GM23338 (cell line): ENCODE measurements around the gene ZMYND8. TPM values are rescaled to one million over a fixed set of nuclear protein-coding genes. Genes with fewer than 3 reads are reported as not detected.

ENCODE experiments used
- ATAC-seq: fragments of 200-7000 bp; cut with Tn5 transposase; 3 replicates; pipeline ENCODE4 v1.9.1; 2020
- DNase-seq: peaks from one replicate; pipeline ENCODE4 v3.0.0-alpha.2; 2015; ENCODE audit warnings: low spot score
- H2AFZ ChIP-seq: fragments of 200-600 bp; sonication (generic); 2 replicates; pipeline ENCODE4 v1.8.0; 2016; ENCODE audit warnings: antibody characterized with exemption, mild to moderate bottlenecking, moderate library complexity
- H3F3A ChIP-seq: fragments of 200-600 bp; sonication (generic); replicated peaks from 2 replicates; pipeline ENCODE4 v1.8.0; 2017; ENCODE audit warnings: antibody characterized with exemption, mixed run types, low read depth
- H3K27ac ChIP-seq: fragments of 200-600 bp; sonication (generic); 2 replicates; pipeline ENCODE4 v1.6.1; 2016; ENCODE audit warnings: low read depth
- H3K27me3 ChIP-seq: fragments of 200-600 bp; sonication (generic); 2 replicates; pipeline ENCODE4 v1.8.0; 2016; ENCODE audit warnings: mild to moderate bottlenecking, mixed run types, moderate library complexity; ENCODE audit not compliant: insufficient read depth
- H3K36me3 ChIP-seq: fragments of 200-600 bp; sonication (generic); 2 replicates; pipeline ENCODE4 v1.8.0; 2016; ENCODE audit warnings: mild to moderate bottlenecking; ENCODE audit not compliant: insufficient read depth
- H3K4me1 ChIP-seq: fragments of 200-600 bp; sonication (generic); 2 replicates; pipeline ENCODE4 v1.8.0; 2016; ENCODE audit warnings: mild to moderate bottlenecking, moderate library complexity; ENCODE audit not compliant: insufficient read depth
- H3K4me2 ChIP-seq: fragments of 200-600 bp; sonication (generic); 2 replicates; pipeline ENCODE4 v1.7.1; 2017; ENCODE audit warnings: mixed run types
- H3K4me3 ChIP-seq: fragments of 200-600 bp; sonication (generic); 2 replicates; pipeline ENCODE4 v1.6.1; 2016; ENCODE audit warnings: mixed run types
- H3K79me2 ChIP-seq: fragments of 200-600 bp; sonication (generic); replicated peaks from 2 replicates; pipeline ENCODE4 v1.8.0; 2017; ENCODE audit warnings: mild to moderate bottlenecking; ENCODE audit not compliant: insufficient read depth
- H3K9me2 ChIP-seq: fragments of 200-600 bp; sonication (generic); 2 replicates; pipeline ENCODE4 v1.8.0; 2017; ENCODE audit not compliant: insufficient read depth
- H4K20me1 ChIP-seq: fragments of 200-600 bp; sonication (generic); replicated peaks from 2 replicates; pipeline ENCODE4 v1.8.0; 2017; ENCODE audit warnings: mild to moderate bottlenecking; ENCODE audit not compliant: insufficient read depth
- H3K27ac Mint-ChIP-seq: 2 replicates; pipeline ENCODE4 v1.8.0; 2020; ENCODE audit warnings: inconsistent platforms, mild to moderate bottlenecking, moderate library complexity, mixed read lengths
- H3K27me3 Mint-ChIP-seq: 3 replicates; pipeline ENCODE4 v1.8.0; 2022; ENCODE audit warnings: low read depth, mild to moderate bottlenecking, moderate library complexity, mixed read lengths, inconsistent platforms; ENCODE audit not compliant: insufficient read depth, poor library complexity
- H3K36me3 Mint-ChIP-seq: 3 replicates; pipeline ENCODE4 v1.8.0; 2021; ENCODE audit warnings: low read depth, mild to moderate bottlenecking, inconsistent platforms, moderate library complexity, mixed read lengths
- H3K4me1 Mint-ChIP-seq: 3 replicates; pipeline ENCODE4 v1.8.0; 2020; ENCODE audit warnings: mild to moderate bottlenecking, inconsistent platforms, mixed read lengths
- H3K4me3 Mint-ChIP-seq: 3 replicates; pipeline ENCODE4 v1.8.0; 2021; ENCODE audit warnings: moderate library complexity, mild to moderate bottlenecking, inconsistent platforms, mixed read lengths
- H3K9me3 Mint-ChIP-seq: 3 replicates; pipeline ENCODE4 v1.8.0; 2020; ENCODE audit warnings: moderate library complexity, mild to moderate bottlenecking, inconsistent platforms, mixed read lengths
- CREB1 ChIP-seq: fragments of 250-450 bp; sonication (Bioruptor Pico); IDR thresholded peaks from 2 replicates; pipeline ENCODE4 v1.5.0; 2020; ENCODE audit warnings: low read depth, mild to moderate bottlenecking, moderate library complexity
- EZH2phosphoT487 ChIP-seq: fragments of 200-600 bp; sonication (generic); IDR thresholded peaks from one replicate; pipeline ENCODE4 v1.8.1; 2018; ENCODE audit warnings: antibody characterized with exemption; ENCODE audit not compliant: unreplicated experiment
- POLR2AphosphoS5 ChIP-seq: IDR thresholded peaks from 2 replicates; pipeline ENCODE4 v1.6.1; 2016; ENCODE audit warnings: antibody characterized with exemption, low read depth
- STAT1 ChIP-seq: IDR thresholded peaks from one replicate; pipeline ENCODE4 v1.6.1; 2016; ENCODE audit warnings: antibody characterized with exemption; ENCODE audit not compliant: unreplicated experiment
- ZNF114 ChIP-seq: fragments of 250-450 bp; sonication (Bioruptor Pico); IDR thresholded peaks from 2 replicates; pipeline ENCODE4 v1.5.0; 2020; ENCODE audit warnings: mild to moderate bottlenecking, moderate library complexity
- ZNF331 ChIP-seq: fragments of 250-450 bp; sonication (Bioruptor Pico); IDR thresholded peaks from 2 replicates; pipeline ENCODE4 v1.5.0; 2020; ENCODE audit warnings: low read depth, mild to moderate bottlenecking, moderate library complexity
- polyA plus RNA-seq: library from polyadenylated mRNA; unstranded; fragments of >200 nt; fragmentation: Nextera tagmentation; extraction: Ambion mirVana; gene quantifications from 2 replicates; pipeline ENCODE4 v1.2.1, GENCODE V29; 2016
- total RNA-seq: library from RNA; depleted of rRNA; stranded (reverse); fragments of >200 nt; shearing (Covaris generic); gene quantifications from 2 replicates; pipeline ENCODE4 v1.2.3, GENCODE V29; 2014
- TF ChIP-seq, protein P1 (sequence below): IDR thresholded peaks from 2 replicates; pipeline ENCODE4 v1.6.1; 2016; ENCODE audit warnings: antibody characterized with exemption
- TF ChIP-seq, protein P2 (sequence below): IDR thresholded peaks from one replicate; pipeline ENCODE4 v1.6.1; 2018; ENCODE audit warnings: antibody characterized with exemption; ENCODE audit not compliant: unreplicated experiment
- TF ChIP-seq, protein P3 (sequence below): fragments of 250-450 bp; sonication (Bioruptor Pico); IDR thresholded peaks from 2 replicates; pipeline ENCODE4 v1.5.0; 2020; ENCODE audit warnings: mild to moderate bottlenecking, moderate library complexity

The ZMYND8 gene
- total and polyA plus RNA-seq, 2 experiments from 2014 or later = 70.9 to 128 TPM

- Histone ChIP-seq H3K4me2 (no peak overlapping the region), H3K79me2 (peaks cover 66% of the 10 kb centered on the region), H3K4me1 (peaks cover 14% of the 10 kb centered on the region), H2AFZ (no peak overlapping the region), H3K9me2 (no peaks in the 10 kb centered on the region), H3K36me3 (peaks cover 63% of the 10 kb centered on the region), H4K20me1 (peaks cover 3% of the 10 kb centered on the region; the same call in 1 of the 2 replicates), H3K27me3 (no peaks in the 10 kb centered on the region), H3K4me3 (no peak overlapping the region), H3F3A (peaks cover 36% of the 10 kb centered on the region), H3K27ac (peak overlapping the region; percentile 34; the same call in 1 of the 2 replicates)
- peaks cover 8% of the 10 kb centered on the region for H3K4me1 Mint-ChIP-seq
- peaks cover 95% of the 10 kb centered on the region for H3K36me3 Mint-ChIP-seq
- DNase-seq = no peak
- H3K9me3 Mint-ChIP-seq = no peaks in the 10 kb centered on the region; the same call in 2 of the 3 replicates
- no peak for TF ChIP-seq ZNF331 (CRISPR knock-in tag)
- TF ChIP-seq, protein P1, sequence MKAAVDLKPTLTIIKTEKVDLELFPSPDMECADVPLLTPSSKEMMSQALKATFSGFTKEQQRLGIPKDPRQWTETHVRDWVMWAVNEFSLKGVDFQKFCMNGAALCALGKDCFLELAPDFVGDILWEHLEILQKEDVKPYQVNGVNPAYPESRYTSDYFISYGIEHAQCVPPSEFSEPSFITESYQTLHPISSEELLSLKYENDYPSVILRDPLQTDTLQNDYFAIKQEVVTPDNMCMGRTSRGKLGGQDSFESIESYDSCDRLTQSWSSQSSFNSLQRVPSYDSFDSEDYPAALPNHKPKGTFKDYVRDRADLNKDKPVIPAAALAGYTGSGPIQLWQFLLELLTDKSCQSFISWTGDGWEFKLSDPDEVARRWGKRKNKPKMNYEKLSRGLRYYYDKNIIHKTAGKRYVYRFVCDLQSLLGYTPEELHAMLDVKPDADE = no peak
- TF ChIP-seq STAT1 = no peak
- TF ChIP-seq, protein P2, sequence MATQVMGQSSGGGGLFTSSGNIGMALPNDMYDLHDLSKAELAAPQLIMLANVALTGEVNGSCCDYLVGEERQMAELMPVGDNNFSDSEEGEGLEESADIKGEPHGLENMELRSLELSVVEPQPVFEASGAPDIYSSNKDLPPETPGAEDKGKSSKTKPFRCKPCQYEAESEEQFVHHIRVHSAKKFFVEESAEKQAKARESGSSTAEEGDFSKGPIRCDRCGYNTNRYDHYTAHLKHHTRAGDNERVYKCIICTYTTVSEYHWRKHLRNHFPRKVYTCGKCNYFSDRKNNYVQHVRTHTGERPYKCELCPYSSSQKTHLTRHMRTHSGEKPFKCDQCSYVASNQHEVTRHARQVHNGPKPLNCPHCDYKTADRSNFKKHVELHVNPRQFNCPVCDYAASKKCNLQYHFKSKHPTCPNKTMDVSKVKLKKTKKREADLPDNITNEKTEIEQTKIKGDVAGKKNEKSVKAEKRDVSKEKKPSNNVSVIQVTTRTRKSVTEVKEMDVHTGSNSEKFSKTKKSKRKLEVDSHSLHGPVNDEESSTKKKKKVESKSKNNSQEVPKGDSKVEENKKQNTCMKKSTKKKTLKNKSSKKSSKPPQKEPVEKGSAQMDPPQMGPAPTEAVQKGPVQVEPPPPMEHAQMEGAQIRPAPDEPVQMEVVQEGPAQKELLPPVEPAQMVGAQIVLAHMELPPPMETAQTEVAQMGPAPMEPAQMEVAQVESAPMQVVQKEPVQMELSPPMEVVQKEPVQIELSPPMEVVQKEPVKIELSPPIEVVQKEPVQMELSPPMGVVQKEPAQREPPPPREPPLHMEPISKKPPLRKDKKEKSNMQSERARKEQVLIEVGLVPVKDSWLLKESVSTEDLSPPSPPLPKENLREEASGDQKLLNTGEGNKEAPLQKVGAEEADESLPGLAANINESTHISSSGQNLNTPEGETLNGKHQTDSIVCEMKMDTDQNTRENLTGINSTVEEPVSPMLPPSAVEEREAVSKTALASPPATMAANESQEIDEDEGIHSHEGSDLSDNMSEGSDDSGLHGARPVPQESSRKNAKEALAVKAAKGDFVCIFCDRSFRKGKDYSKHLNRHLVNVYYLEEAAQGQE = no peak
- TF ChIP-seq CREB1 (CRISPR knock-in tag) = no peak
- no peak for TF ChIP-seq EZH2phosphoT487
- TF ChIP-seq POLR2AphosphoS5 = no peak
- no peak overlapping the region for H3K27ac Mint-ChIP-seq
- no peak overlapping the region for H3K4me3 Mint-ChIP-seq
- no peak for ATAC-seq
- peaks cover 7% of the 10 kb centered on the region for H3K27me3 Mint-ChIP-seq
Observed at GRCh38 chr20:47290666-47291430, 65.7 kb downstream of the ZMYND8 start.

GRCh38 chr20:47290008-47290407 lies 66.5 kb downstream of the ZMYND8 start:
- no peak for DNase-seq
- Histone ChIP-seq H3K79me2 (peaks cover 66% of the 10 kb centered on the region), H3K4me2 (no peak overlapping the region), H3K4me3 (no peak overlapping the region), H3K27ac (peak overlapping the region; percentile 72; the same call in 1 of the 2 replicates), H3F3A (peaks cover 33% of the 10 kb centered on the region), H3K4me1 (peaks cover 14% of the 10 kb centered on the region), H4K20me1 (peaks cover 11% of the 10 kb centered on the region), H3K36me3 (peaks cover 69% of the 10 kb centered on the region), H3K9me2 (no peaks in the 10 kb centered on the region), H3K27me3 (no peaks in the 10 kb centered on the region), H2AFZ (no peak overlapping the region)
- Mint-ChIP-seq H3K4me3 (no peak overlapping the region), H3K36me3 (peaks cover 94% of the 10 kb centered on the region), H3K9me3 (no peaks in the 10 kb centered on the region; the same call in 2 of the 3 replicates), H3K4me1 (peaks cover 8% of the 10 kb centered on the region), H3K27ac (no peak overlapping the region), H3K27me3 (peaks cover 7% of the 10 kb centered on the region)
- no peak for ATAC-seq
- TF ChIP-seq ZNF114 (CRISPR knock-in tag) (no peak), CREB1 (CRISPR knock-in tag) (no peak), ZNF331 (CRISPR knock-in tag) (no peak)
- TF ChIP-seq, protein P3, sequence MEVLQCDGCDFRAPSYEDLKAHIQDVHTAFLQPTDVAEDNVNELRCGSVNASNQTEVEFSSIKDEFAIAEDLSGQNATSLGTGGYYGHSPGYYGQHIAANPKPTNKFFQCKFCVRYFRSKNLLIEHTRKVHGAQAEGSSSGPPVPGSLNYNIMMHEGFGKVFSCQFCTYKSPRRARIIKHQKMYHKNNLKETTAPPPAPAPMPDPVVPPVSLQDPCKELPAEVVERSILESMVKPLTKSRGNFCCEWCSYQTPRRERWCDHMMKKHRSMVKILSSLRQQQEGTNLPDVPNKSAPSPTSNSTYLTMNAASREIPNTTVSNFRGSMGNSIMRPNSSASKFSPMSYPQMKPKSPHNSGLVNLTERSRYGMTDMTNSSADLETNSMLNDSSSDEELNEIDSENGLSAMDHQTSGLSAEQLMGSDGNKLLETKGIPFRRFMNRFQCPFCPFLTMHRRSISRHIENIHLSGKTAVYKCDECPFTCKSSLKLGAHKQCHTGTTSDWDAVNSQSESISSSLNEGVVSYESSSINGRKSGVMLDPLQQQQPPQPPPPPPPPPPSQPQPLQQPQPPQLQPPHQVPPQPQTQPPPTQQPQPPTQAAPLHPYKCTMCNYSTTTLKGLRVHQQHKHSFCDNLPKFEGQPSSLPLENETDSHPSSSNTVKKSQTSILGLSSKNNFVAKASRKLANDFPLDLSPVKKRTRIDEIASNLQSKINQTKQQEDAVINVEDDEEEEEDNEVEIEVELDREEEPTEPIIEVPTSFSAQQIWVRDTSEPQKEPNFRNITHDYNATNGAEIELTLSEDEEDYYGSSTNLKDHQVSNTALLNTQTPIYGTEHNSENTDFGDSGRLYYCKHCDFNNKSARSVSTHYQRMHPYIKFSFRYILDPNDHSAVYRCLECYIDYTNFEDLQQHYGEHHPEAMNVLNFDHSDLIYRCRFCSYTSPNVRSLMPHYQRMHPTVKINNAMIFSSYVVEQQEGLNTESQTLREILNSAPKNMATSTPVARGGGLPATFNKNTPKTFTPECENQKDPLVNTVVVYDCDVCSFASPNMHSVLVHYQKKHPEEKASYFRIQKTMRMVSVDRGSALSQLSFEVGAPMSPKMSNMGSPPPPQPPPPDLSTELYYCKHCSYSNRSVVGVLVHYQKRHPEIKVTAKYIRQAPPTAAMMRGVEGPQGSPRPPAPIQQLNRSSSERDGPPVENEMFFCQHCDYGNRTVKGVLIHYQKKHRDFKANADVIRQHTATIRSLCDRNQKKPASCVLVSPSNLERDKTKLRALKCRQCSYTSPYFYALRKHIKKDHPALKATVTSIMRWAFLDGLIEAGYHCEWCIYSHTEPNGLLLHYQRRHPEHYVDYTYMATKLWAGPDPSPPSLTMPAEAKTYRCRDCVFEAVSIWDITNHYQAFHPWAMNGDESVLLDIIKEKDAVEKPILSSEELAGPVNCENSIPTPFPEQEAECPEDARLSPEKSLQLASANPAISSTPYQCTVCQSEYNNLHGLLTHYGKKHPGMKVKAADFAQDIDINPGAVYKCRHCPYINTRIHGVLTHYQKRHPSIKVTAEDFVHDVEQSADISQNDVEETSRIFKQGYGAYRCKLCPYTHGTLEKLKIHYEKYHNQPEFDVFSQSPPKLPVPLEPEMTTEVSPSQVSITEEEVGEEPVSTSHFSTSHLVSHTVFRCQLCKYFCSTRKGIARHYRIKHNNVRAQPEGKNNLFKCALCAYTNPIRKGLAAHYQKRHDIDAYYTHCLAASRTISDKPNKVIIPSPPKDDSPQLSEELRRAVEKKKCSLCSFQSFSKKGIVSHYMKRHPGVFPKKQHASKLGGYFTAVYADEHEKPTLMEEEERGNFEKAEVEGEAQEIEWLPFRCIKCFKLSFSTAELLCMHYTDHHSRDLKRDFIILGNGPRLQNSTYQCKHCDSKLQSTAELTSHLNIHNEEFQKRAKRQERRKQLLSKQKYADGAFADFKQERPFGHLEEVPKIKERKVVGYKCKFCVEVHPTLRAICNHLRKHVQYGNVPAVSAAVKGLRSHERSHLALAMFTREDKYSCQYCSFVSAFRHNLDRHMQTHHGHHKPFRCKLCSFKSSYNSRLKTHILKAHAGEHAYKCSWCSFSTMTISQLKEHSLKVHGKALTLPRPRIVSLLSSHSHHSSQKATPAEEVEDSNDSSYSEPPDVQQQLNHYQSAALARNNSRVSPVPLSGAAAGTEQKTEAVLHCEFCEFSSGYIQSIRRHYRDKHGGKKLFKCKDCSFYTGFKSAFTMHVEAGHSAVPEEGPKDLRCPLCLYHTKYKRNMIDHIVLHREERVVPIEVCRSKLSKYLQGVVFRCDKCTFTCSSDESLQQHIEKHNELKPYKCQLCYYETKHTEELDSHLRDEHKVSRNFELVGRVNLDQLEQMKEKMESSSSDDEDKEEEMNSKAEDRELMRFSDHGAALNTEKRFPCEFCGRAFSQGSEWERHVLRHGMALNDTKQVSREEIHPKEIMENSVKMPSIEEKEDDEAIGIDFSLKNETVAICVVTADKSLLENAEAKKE = no peak
